NCI-H82 treated with DMSO at 0.1 percent for 48 hours (cell line): ENCODE results near the gene DDR2.
"Not testable (repeated sequence)": the region's sequence is repeated elsewhere in the genome, so short reads cannot be mapped to it uniquely, and the experiment has no call there.

Source experiments
- DNase-seq: peaks from one replicate; lab custom pipeline; 2025; ENCODE audit not compliant: unreplicated experiment; lab: John Stamatoyannopoulos, UW

Gene DDR2

GRCh38 chr1:162755306-162755705 lies 123.0 kb downstream of the DDR2 start:
- no peak for DNase-seq

- DNase-seq = no peak
Observed at GRCh38 chr1:162756523-162756922, 124.3 kb downstream of the DDR2 start.

GRCh38 chr1:162757476-162757875 lies 125.2 kb downstream of the DDR2 start:
- DNase-seq = no peak

GRCh38 chr1:162765788-162766187 lies 133.5 kb downstream of the DDR2 start:
- no peak for DNase-seq

GRCh38 chr1:162772571-162773154 lies 140.4 kb downstream of the DDR2 start:
- no peak for DNase-seq

- DNase-seq = no peak
Observed at GRCh38 chr1:162774007-162774406, 141.7 kb downstream of the DDR2 start.

- no peak for DNase-seq
Observed at GRCh38 chr1:162779043-162779442, 146.8 kb downstream of the DDR2 start.

- no peak for DNase-seq
Observed at GRCh38 chr1:162782671-162783070, 150.4 kb downstream of the DDR2 start.

- not testable (repeated sequence) for DNase-seq
Observed at GRCh38 chr1:162784926-162785325, 152.7 kb downstream of the DDR2 start.

- DNase-seq = not testable (repeated sequence)
Observed at GRCh38 chr1:162788783-162789182, 156.5 kb downstream of the DDR2 start.

GRCh38 chr1:162790303-162790984 lies 158.2 kb downstream of the DDR2 start, which contains the start of gene HSD17B7:
HSD17B7 (plus strand) TSS chr1:162790702; CDS start chr1:162790801, 99 bp downstream.
- DNase-seq = peak; percentile 91

- DNase-seq = not testable (repeated sequence)
Observed at GRCh38 chr1:162790985-162791357, 158.7 kb downstream of the DDR2 start.

- DNase-seq = not testable (repeated sequence)
Observed at GRCh38 chr1:162794284-162794683, 162.0 kb downstream of the DDR2 start.

- not testable (repeated sequence) for DNase-seq
Observed at GRCh38 chr1:162796617-162797279, 164.5 kb downstream of the DDR2 start.

- DNase-seq = peak; percentile 42
Observed at GRCh38 chr1:162799995-162800830, 167.9 kb downstream of the DDR2 start.

- DNase-seq = not testable (repeated sequence)
Observed at GRCh38 chr1:162807503-162807902, 175.2 kb downstream of the DDR2 start.

GRCh38 chr1:162812357-162812756 lies 180.1 kb downstream of the DDR2 start:
- DNase-seq = not testable (repeated sequence)

GRCh38 chr1:162818136-162818535 lies 185.9 kb downstream of the DDR2 start:
- DNase-seq = not testable (repeated sequence)

- DNase-seq = not testable (repeated sequence)
Observed at GRCh38 chr1:162818666-162819065, 186.4 kb downstream of the DDR2 start.

- DNase-seq = peak; percentile 34
Observed at GRCh38 chr1:162822391-162823200, 190.3 kb downstream of the DDR2 start.
